ENCODE results near the gene CNNM4. TPM values are rescaled to one million over a fixed set of nuclear protein-coding genes. Genes with fewer than 3 reads are reported as not detected.
"Not testable (repeated sequence)": the region's sequence is repeated elsewhere in the genome, so short reads cannot be mapped to it uniquely, and the experiment has no call there.

The CNNM4 gene
- polyA plus RNA-seq, 4 donors = 12.1 to 16.2 (median 13.4) TPM

GRCh38 chr2:96788442-96789244 is 27.9 kb downstream of the CNNM4 start:
- no peak for DNase-seq (ENCODE audit: low read depth in 4 of 4, low spot score in 2 of 4)

DNA sequence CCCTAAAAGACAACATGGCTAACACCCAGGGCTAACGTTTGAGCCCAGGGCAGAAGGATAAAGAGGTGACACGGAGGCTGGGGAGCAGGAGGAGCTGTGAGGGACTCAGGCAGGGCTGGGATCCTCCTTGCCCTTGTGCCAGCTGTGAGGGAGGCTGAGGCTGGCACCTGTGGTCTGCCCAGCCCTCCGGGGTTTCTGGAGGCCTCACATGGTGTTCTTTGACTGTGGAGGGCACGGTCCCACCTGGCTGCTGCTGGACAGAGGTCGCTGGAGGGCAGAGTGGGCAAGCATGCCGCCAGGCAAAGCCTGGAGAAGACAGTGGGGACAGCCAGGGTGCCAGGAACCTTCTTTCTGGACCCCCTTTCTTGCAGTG is 28.5 kb downstream of the CNNM4 start:
- no peak for DNase-seq (ENCODE audit: low read depth in 4 of 4, low spot score in 2 of 4)

- no peak for DNase-seq (ENCODE audit: low read depth in 4 of 4, low spot score in 2 of 4)
These were observed 32.4 kb downstream of the CNNM4 start for GRCh38 chr2:96792772-96793749.

DNA sequence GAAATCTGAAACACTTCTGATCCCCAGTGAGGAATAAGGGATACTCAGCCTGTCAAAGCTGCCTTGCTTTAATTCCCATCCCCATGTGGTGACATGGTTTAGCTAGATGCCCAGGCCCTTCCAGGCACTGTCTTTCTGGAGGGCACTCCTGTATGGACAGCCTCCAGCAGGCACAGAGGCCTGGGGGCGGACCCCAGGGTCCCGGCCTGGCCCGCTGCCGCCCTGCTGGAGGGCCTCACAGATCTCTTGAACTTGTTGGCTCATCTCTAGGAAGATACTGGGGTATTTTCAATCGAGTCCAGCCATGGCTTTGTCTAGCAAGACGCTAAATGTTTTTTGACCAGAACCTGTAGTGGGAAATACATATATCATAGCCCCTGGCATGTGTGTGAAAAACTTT is 34.4 kb downstream of the CNNM4 start:
- no peak for DNase-seq (ENCODE audit: low read depth in 4 of 4, low spot score in 2 of 4)

DNA sequence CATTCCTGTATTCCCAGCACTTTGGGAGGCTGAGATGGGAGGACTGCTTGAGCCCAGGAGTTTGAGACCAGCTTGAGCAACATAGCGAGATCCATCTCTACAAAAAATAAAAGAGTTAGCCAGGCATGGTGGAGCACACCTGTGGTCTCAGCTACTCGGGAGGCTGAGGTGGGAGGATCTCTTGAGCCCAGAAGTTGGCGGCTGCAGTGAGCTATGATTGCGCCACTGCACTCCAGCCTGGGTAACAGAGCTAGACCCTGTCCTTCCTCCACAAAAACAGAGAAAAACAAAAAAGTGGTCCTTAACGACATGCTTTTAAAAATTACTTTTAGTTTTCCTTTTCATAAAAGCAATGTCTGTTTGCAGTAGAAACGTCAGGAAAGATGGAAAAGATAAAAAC is 35.8 kb downstream of the CNNM4 start:
- DNase-seq (ENCODE audit: low read depth in 4 of 4, low spot score in 2 of 4) = not testable (repeated sequence)

DNA sequence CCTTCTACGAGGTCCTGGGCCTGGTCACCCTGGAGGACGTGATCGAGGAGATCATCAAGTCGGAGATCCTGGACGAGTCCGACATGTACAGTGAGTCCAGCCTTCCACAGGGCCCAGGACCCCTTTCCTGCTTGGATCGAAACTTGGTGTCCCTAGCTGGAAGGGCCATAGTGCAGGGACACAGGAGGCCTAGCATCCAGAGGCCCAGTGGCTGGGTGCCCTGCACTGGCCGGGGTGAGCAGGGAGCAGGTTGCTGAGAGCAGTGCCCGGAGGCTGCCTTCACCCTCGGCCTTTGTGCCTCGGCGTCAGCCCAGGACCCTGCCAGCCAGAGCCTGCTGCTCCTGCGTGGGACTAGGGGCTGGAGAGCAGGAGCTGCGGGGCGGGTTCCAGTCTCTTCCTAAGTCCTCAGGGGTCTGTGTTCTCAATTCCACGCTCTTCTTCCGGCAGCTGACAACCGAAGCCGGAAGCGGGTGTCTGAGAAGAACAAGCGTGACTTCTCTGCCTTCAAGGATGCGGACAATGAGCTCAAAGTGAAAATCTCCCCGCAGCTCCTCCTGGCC is 36.4 kb downstream of the CNNM4 start:
- no peak for DNase-seq (ENCODE audit: low read depth in 4 of 4, low spot score in 2 of 4)

GRCh38 chr2:96798733-96799622 is 38.3 kb downstream of the CNNM4 start:
- no peak for DNase-seq (ENCODE audit: low read depth in 4 of 4, low spot score in 2 of 4)

- DNase-seq (ENCODE audit: low read depth in 4 of 4, low spot score in 2 of 4) = no peak
These were observed 38.9 kb downstream of the CNNM4 start for GRCh38 chr2:96799623-96799935.

- DNase-seq (ENCODE audit: low read depth in 4 of 4, low spot score in 2 of 4) = no peak
These were observed 39.6 kb downstream of the CNNM4 start for GRCh38 chr2:96800061-96801004.

GRCh38 chr2:96801005-96801785 is 40.5 kb downstream of the CNNM4 start:
- DNase-seq (ENCODE audit: low read depth in 4 of 4, low spot score in 2 of 4) = peak in 1 of 4 donors; percentile 51

DNA sequence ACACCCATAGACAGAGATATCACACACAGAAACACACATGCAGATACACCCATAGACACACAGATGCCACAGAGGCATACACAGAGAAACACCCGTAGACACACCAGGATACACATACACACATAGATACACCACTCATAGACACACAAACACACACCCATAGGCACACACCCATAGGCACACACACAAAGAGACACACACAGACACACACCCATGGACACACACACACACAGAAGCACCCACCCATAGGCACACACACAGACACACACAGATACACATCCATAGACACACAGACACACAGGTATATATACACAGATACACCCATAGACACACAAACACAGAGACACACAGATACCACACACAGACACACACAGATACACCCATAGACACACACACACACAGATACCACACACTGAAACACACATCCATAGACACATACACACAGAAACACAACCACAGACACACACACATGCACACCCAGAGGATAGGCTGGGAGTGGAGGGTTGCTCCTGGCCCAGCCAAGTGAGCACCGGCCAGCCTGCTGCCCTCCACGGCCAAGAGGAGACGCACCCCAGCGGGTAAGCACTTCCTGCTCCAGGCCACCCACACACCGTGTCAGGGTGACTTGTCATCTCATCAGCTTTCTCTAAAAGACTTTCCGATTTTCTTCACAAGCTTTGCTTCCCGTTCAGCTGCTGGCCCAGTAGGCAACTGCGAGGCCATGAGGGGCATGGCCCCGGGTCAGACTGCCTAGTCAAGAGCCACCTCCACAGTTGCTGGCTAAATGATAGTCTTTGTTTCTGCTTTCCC is 41.3 kb downstream of the CNNM4 start:
- no peak for DNase-seq (ENCODE audit: low read depth in 4 of 4, low spot score in 2 of 4)

DNA sequence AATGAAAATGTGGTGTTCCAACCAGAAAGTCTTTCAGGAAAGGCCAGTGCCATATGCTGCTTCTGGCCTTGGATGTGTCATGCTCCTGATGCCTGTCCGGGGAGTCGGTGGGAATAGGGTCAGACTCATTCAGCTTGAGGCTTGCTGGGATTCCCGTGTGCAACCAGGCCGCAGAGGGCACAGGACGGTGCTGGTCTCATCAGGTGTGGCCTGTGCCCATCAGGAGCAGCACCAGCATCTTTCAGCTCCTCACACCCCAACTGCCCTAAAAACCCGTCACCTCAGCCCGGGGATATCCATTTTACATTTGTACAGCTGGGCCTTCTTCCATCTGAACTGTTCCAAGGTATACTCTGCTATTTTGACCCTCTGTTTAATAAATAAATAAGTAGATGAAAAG is 42.0 kb downstream of the CNNM4 start:
- DNase-seq (ENCODE audit: low read depth in 4 of 4, low spot score in 2 of 4) = no peak

DNA sequence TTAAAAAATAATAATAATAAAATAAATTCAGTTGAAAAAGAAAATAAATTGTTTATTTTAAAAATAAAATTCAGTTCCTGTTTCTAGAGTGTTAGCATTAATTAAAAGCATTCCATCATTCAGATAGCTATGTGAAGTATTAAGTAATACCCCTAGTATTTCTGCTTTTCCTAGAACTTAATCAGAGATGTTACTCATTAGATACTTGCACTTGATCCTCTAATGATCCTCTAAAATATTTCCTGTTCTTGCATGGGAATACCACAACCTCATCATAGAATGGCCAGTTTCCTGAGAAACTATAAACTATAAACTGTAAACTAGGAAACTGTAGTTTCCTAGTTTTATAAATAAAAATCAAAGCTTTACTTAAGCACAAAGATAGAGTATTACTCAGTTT is 44.3 kb downstream of the CNNM4 start:
- no peak for DNase-seq (ENCODE audit: low read depth in 4 of 4, low spot score in 2 of 4)

GRCh38 chr2:96805946-96806345 is 45.2 kb downstream of the CNNM4 start:
- not testable (repeated sequence) for DNase-seq (ENCODE audit: low read depth in 4 of 4, low spot score in 2 of 4)

GRCh38 chr2:96806468-96807126 is 45.9 kb downstream of the CNNM4 start:
- no peak for DNase-seq (ENCODE audit: low read depth in 4 of 4, low spot score in 2 of 4)

DNA sequence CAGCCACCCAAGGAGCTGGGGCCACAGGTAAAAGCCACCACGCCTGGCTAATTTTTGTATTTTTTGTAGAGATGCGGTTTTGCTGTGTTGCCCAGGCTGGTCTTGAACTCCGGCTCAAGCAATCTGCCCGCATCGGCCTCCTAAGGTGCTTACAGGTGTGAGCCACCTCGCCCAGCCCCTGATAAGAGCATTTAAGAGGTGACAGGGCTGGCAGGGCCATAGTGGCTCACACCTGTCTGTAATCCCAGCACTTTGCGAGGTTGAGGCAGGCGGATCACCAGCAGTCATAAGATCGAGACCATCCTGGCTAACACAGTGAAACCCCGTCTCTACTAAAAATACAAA is 46.4 kb downstream of the CNNM4 start:
- no peak for DNase-seq (ENCODE audit: low read depth in 4 of 4, low spot score in 2 of 4)

- no peak for DNase-seq (ENCODE audit: low read depth in 4 of 4, low spot score in 2 of 4)
These were observed 47.6 kb downstream of the CNNM4 start for GRCh38 chr2:96808176-96808837.

All from left renal cortex interstitium (tissue), 4 donors.